GM21737 (cell line): Measurements from ENCODE around the gene RHOU.

Experiments
- ATAC-seq: cut with Tn5 transposase; IDR thresholded peaks from one replicate; pipeline ENCODE4 v1.9.1; 2021; ENCODE audit warnings: mild to moderate bottlenecking, moderate library complexity; ENCODE audit not compliant: unreplicated experiment

The RHOU gene

GRCh38 chr1:228782662-228783417 lies 47.6 kb downstream of the RHOU start:
- no peak for ATAC-seq

- no peak for ATAC-seq
These were observed 48.2 kb downstream of the RHOU start for GRCh38 chr1:228783418-228784040.

- ATAC-seq: no peak
These were observed 48.9 kb downstream of the RHOU start for GRCh38 chr1:228784181-228784580.

- no peak for ATAC-seq
These were observed 50.4 kb downstream of the RHOU start for GRCh38 chr1:228785366-228786330.

- ATAC-seq: no peak
These were observed 51.3 kb downstream of the RHOU start for GRCh38 chr1:228786361-228787129.

DNA sequence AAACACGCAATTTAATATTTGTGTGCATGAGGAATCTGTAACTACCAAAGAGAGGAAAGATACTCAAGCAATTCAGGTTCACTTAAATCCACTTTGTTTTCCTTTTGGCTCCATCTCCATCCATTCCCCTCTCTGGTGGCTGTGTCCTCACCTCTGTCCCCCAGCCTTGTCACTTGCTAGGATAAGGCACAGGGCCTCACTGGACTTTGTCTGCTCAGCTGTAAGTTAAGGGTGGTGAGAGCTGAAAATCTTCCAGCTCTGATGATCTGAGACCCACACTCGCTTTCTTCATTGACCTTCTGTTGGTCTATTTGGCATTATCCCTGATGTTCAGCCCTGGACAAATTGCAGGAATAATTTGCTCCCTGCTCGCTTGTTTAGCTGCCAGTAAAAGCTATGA lies 56.5 kb downstream of the RHOU start:
- ATAC-seq: no peak

DNA sequence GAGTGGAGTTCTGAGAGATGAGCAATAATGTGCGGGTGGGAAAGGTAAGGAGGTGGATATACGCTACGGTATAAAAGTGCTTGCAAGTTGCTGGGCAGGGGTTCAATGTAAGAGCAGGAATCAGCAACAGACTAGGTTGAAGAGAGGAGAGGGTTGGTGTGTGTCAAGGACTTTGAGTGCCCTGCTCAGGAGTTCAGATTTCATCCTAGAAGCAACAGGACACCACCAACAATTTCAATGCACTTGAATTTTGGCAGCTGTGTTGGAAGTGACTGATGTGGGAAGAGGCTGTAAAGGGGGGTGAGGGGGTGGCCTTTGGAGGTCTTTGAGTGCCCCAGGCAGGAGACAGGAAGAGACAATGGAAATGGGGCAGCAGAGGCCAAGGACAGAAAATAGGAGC lies 57.3 kb downstream of the RHOU start:
- ATAC-seq: no peak

GRCh38 chr1:228793032-228793431 lies 57.8 kb downstream of the RHOU start:
- ATAC-seq: no peak

- peak; percentile 61 for ATAC-seq
These were observed 58.9 kb downstream of the RHOU start for GRCh38 chr1:228794173-228794572.

GRCh38 chr1:228794810-228795209 lies 59.5 kb downstream of the RHOU start:
- no peak for ATAC-seq

DNA sequence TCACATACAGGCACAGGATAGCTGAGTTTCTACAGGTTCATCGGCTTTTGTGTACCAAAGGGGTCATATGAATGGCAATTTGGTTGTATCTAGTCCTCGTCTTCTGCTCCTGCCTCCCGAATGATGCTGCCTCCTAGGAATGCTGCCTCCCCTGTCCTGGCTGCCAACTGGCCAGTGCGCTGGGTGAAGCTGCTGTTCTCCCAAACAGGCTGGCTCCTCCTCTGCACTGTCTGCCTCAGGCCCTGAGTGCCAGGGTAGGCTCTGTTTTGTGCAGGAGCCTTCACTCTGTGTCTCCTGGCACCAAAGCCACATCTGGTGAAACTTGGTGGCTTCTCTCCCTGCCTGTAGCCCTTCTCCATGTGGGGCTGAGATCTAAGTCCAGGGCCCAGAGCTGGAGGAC lies 60.3 kb downstream of the RHOU start:
- no peak for ATAC-seq
